Measurements from ENCODE around the gene DIPK1B. TPM values are rescaled to one million over a fixed set of nuclear protein-coding genes. Genes with fewer than 3 reads are reported as not detected.
"Not testable (repeated sequence)": the region's sequence is repeated elsewhere in the genome, so short reads cannot be mapped to it uniquely, and the experiment has no call there.

DIPK1B gene
- total RNA-seq, 1 donor = 0.45 TPM

DNA sequence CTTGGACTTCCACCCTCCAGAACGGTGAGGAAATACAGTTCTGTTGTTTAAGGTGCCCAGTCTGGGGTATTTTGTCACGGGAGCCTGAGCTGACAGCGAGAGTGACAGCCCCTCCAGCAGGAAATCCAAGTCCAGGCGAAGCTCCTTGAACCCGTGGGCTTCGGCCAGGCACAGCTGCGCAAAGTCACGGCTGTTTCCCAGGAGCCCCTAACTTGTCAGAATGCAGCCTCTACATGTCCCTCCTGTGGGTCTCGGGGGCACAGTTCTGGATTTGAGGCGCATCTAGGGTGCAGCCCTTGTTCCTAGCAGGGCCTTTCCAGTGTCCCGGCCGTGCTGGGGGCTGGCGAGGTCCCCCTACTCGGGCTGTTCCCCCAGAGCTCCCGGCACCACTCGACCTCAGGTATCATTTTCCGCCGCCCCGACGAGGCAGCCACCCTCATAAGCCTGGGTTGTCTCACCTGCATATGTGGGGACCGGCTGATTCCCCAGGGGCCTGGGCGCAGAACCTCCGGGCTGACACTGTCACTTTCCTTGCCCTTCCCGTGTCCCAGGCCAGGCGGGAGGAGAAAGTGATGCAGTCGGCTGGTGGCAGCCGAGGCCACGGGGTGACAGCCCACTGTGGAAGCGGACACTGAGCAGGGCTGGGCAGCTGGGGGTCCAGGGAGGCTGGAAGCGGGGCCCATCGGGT is 41.1 kb downstream of the DIPK1B start:
- no peak for TF ChIP-seq CTCF (IDR thresholded peaks at IDR 0.05; ENCODE audit: insufficient read depth, low read length)
- no peak overlapping the region for H3K4me3 ChIP-seq (ENCODE audit: low read depth, low read length)
- no peak for DNase-seq (ENCODE audit: low read depth)

GRCh38 chr9:136754059-136754572 is 41.7 kb downstream of the DIPK1B start:
- no peak overlapping the region for H3K4me3 ChIP-seq (ENCODE audit: low read depth, low read length)
- no peak for DNase-seq (ENCODE audit: low read depth)
- TF ChIP-seq CTCF (IDR thresholded peaks at IDR 0.05; ENCODE audit: insufficient read depth, low read length) = no peak

DNA sequence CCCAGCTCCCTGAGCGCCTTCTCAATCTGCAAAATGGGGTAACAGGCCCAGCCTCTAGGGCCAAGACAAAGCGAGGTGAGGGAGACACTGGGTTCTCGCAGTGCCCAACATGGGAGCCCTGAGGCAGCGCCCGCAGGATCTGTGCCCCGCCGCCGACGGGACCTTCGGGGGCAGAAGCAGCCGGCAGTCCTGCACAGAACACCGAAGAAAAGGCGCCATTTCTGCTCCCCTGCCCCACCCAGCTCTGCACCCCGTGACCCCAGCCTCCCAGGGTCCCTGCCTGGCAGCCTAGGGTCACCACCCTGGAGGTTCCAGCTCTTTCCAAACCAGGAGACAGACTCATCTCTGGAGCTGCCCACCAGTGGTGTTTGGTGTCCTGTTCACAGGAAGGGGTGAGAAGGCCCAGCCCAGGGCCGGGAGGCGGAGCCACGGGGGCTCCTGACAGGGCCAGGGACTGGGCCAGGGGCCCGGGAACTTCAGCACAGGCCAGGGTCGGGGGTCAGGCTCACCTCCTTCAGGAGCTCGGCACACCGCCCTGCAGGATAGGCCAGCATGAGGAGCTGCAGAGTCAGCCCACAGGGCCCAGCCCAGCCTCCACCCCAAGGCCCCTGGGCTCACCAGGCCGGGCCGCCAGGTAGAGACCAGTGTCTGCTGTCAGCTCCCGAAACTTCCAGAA is 42.4 kb downstream of the DIPK1B start:
- TF ChIP-seq CTCF (IDR thresholded peaks at IDR 0.05; ENCODE audit: insufficient read depth, low read length) = no peak
- DNase-seq (ENCODE audit: low read depth) = no peak
- H3K4me3 ChIP-seq (ENCODE audit: low read depth, low read length) = no peak overlapping the region

GRCh38 chr9:136755302-136756133 is 43.1 kb downstream of the DIPK1B start:
- DNase-seq (ENCODE audit: low read depth); H3K4me3 ChIP-seq (ENCODE audit: low read depth, low read length): not testable (repeated sequence)

GRCh38 chr9:136756134-136756438 is 43.7 kb downstream of the DIPK1B start:
- TF ChIP-seq CTCF (IDR thresholded peaks at IDR 0.05; ENCODE audit: insufficient read depth, low read length) = no peak
- H3K4me3 ChIP-seq (ENCODE audit: low read depth, low read length) = no peak overlapping the region
- DNase-seq (ENCODE audit: low read depth) = no peak

- DNase-seq (ENCODE audit: low read depth) = no peak
- TF ChIP-seq CTCF (IDR thresholded peaks at IDR 0.05; ENCODE audit: insufficient read depth, low read length) = no peak
- no peak overlapping the region for H3K4me3 ChIP-seq (ENCODE audit: low read depth, low read length)
These were observed 44.5 kb downstream of the DIPK1B start for GRCh38 chr9:136756836-136757235.

DNA sequence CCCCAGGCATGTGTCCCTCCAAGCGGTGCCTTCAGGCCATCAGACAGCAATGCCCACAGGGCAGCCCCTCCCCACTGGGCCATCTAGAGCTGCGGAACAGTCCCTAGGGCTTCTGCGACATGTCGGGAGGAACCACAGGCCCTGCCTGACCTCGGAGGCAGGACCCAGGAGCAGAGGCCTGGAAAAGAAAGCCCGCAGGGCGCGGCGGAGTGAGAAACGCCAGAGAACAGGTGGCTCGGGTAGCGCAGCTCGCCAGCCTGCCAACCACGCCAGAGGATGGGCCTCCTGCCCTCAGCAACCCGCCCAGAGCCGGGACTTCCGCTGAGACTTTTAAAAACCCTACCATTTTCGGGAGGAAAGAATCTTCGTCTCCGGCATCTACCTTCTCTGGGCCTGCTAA is 45.0 kb downstream of the DIPK1B start:
- no peak overlapping the region for H3K4me3 ChIP-seq (ENCODE audit: low read depth, low read length)
- TF ChIP-seq CTCF (IDR thresholded peaks at IDR 0.05; ENCODE audit: insufficient read depth, low read length) = no peak
- DNase-seq (ENCODE audit: low read depth) = no peak

Measured in fibroblast of the aortic adventitia (primary cell).